ENCODE results near the gene CMTM4.

GRCh38 chr16:66701516-66701915 is 5.0 kb upstream of the CMTM4 start:
- TF ChIP-seq CTCF (conservative IDR thresholded peaks at IDR 0.05), result no peak
- TF ChIP-seq ZFX (IDR thresholded peaks at IDR 0.05), result no peak
